IPS-11a (cell line): Measurements from ENCODE around the gene ZNF219.

Experiments used
- H3K4me3 ChIP-seq: one replicate; pipeline ENCODE4 v1.5.1; 2013; ENCODE audit warnings: low read depth, low read length, control low read depth

The ZNF219 gene

DNA sequence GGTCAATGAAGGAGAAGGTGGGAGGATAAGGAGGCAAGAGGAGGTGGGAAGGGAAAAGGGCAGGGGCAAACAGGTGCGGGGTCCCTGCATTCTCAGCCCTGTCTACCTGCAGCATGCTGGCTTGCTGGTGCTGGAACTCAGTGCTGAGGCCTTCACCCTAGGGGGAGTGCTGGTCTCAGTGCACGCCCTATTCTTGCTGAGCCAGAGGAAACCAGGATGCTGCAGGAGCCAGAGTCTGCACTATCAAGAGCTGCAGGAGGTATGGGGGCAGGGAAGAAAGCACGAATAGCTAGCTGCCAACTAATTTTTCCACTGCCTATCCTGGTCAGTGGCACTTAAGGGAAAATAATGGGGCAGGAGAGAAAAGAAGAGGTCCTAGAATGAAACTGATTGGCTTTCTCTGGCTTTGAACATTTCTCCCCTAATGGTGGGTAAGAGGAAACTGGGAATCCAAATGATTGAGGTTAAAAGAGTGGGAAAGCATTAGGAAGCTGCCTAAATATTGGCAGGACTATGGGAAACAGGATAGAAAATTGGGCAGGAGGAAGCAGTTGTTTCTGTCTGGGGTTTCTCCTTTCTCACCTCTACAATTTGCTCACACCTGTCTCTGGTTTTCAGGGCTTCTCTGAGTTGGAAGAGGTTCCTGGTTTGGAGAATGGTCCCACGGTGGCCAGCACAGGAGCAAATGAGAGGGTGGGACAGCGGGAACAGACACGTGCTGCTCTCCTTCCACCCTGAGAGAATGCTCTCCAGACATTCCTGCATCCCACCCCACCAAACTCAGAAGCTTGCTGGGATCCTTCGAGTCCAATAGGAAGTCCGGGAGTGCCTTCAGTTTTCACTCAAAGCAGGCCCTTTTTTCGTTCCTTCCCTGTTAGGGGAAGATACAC is 4.3 kb upstream of the ZNF219 start:
- H3K4me3 ChIP-seq, result peak overlapping the region; percentile 78

GRCh38 chr14:21101802-21102413 is 3.5 kb upstream of the ZNF219 start:
- no peak overlapping the region for H3K4me3 ChIP-seq

- no peak within 1 kb of the TSS for H3K4me3 ChIP-seq
These were observed 2.5 kb upstream of the ZNF219 start, which contains the start of gene TMEM253 for GRCh38 chr14:21100931-21101330. TMEM253 (plus strand) TSS chr14:21101066; CDS start chr14:21101344, 278 bp downstream.

- no peak overlapping the region for H3K4me3 ChIP-seq
These were observed 1.1 kb upstream of the ZNF219 start for GRCh38 chr14:21099596-21099985.

- H3K4me3 ChIP-seq, result peak overlapping the region; percentile 58
These were observed 589 bp upstream of the ZNF219 start for GRCh38 chr14:21098892-21099595.

DNA sequence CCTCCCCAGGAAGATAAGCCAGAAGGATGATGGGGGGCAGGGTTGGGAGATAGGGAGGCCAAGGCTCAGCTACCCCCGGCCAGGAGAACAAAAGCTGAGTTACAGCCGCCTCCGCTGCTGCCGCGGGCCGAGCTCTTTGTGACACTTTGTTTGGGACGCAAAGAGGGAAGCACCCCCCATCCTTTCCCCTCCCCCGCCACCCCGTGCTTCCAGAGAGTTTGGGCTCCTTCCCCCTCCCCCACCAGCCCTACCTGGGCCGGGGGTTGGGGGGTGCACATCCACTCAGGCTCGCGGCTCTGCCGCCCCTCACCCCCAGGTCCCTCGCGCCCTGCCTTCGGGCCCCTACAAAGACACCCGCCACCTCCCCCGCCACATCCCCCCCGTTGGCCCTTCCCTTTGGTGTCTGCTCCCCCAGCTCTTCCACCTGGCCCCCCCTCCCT is 799 bp downstream of the ZNF219 start:
- peak overlapping the region; percentile 59 for H3K4me3 ChIP-seq

- peak overlapping the region; percentile 59 for H3K4me3 ChIP-seq
These were observed 1.3 kb downstream of the ZNF219 start for GRCh38 chr14:21096978-21097635.

DNA sequence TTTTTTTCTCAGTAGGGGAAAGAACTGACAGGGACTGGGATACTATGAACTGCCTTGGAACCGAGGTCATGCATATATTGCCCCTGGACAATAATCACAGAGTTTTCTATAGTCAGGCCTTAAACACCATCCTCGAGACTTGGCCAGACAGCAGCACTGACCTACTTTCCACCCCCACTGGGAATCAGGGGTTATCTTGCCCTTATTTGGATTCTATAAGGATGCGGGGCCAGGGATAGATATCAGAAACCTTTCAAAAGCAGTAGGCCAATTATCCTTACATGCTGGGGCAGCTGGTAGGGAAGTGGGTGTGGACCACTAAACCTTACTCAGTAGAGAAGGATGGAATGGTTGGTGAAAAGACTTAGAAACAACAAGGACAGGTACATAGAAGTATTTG is 2.0 kb downstream of the ZNF219 start:
- H3K4me3 ChIP-seq, result no peak overlapping the region

- H3K4me3 ChIP-seq, result no peak overlapping the region
These were observed 2.8 kb downstream of the ZNF219 start for GRCh38 chr14:21095430-21096205.

DNA sequence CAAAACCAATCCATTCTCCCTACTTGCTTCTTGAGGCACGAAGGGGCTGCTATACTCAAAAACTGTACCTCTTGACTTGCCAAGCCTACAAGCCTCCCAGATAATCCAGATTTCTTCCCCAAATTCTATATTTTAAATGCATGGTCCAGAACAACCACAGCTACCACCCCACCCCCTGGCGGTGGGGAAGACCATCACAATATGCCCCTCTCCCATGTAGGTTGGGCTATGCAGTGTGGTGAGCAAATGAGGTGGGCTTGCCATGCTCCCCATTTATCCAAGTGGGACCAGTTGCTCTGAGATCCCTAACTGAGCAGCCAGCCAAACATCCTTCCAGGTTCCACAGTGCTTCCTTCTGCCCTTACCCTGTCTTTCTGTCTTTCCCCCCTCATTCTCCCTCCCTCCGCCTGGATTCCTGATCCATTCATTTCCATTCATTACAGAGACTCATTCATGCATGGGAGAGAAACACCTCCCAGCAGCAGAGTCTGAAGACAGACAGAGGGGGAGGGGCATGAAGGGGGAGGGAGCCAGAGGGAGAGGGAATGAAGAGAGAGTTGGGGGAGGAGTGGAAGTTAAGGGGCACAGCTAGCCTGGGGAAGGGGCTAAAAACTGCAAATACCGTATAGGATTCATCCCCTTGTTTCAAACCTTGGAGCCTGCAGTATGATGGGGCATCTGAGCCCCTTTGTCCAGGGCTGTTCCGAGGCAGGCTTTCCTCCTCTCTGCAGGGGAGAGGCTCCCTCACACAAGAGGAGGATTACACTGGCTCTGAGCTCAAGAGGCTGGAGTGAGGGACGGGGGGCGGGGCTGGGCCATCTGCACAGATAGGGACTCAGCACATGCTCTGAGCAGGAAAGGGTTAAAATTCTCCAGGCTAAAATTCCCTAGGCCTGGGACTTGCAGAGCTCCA is 4.4 kb downstream of the ZNF219 start:
- H3K4me3 ChIP-seq, result peak overlapping the region; percentile 9

- H3K4me3 ChIP-seq, result no peak overlapping the region
These were observed 5.4 kb downstream of the ZNF219 start for GRCh38 chr14:21093018-21093417.

DNA sequence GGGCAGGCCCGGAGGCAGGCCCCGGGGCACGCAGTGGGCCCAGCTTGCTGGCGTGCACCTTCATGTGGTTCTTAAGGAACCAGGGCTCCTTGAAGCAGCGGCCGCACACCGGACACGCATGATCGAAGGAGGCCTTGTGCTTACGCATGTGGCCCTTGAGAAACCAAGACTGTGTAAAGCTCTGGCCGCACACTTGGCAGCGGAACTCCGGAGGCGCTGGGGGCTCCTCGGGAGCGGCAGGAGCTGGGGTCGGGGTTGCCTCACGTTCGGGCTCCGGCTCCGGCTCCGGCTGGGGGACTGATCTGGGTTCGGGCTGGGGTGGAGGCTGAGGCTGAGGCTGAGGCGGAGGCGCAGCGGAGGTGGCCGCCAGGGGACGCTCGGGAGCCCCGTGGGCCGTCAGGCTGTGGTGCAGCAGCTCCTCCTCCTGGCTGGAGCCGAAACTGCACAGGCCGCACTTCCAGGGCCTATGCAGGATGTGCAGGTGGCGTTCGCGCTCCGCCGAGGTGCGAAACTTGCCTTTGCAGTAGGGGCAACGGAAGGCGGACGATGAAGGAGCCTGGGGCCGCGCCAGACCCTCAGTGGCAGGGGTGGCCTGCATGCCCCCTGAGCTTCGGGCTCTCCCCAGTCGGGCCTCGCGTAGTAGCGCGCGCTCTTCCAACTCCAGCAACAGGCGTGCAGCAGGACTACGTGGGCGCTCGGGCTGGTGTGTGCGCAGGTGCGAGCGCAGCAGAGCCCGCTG is 6.0 kb downstream of the ZNF219 start:
- H3K4me3 ChIP-seq, result no peak overlapping the region

- no peak overlapping the region for H3K4me3 ChIP-seq
These were observed 6.6 kb downstream of the ZNF219 start for GRCh38 chr14:21091821-21092272.

GRCh38 chr14:21090940-21091663 is 7.4 kb downstream of the ZNF219 start:
- H3K4me3 ChIP-seq, result no peak overlapping the region

- H3K4me3 ChIP-seq, result no peak overlapping the region
These were observed 8.1 kb downstream of the ZNF219 start for GRCh38 chr14:21090194-21090939.

DNA sequence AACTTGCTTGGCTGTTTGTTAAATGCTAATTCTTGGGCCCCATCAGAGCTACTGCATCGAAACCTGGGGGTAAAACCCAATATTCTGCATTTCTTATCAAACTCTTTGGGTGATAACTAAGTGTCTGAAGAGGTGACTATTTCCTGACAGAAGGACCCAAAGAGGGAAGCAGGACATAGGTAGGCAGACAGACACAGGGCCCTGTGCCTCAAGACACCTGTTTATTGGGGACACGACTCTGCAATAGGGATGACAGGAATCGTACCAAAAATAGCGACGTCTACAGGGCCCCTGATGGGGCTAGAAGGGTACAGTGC is 8.6 kb downstream of the ZNF219 start:
- no peak overlapping the region for H3K4me3 ChIP-seq

DNA sequence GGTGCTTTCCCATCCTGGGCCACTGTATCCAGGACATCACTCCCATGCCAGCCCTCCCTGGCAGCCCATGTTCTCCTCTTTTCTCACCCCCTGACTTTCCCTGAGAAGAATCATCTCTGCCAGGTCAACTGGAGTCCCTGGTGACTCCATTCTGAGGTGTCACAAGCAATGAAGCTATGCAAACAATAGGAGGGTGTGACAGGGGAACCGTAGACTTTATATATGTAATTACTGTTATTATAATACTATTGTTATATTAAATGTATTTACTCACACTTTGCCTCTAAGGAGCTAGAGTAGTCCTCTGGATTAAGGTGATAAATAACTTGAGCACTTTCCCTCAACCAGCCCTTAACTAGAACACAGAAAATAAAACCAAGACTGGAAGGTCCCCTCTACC is 9.2 kb downstream of the ZNF219 start:
- no peak overlapping the region for H3K4me3 ChIP-seq
